ENCODE results near the gene IL10.

GRCh38 chr1:206738370-206739366, 33.6 kb downstream of the IL10 start:
- peak; percentile 59; the same call in 1 of the 2 replicates for TF ChIP-seq CTCF (conservative IDR thresholded peaks at IDR 0.05; ENCODE audit: low read length)
- TF ChIP-seq EZH2phosphoT487 (IDR thresholded peaks at IDR 0.05; ENCODE audit: borderline replicate concordance, low read depth, low read length) = no peak
